T-helper 2 cell treated with Interferon-gamma antibody and Interleukin-4, amounts not matched to agents 100 ng/mL and 5 ng/mL, for 36 hours (primary cell): ENCODE measurements around the gene FBXL3. TPM values are rescaled to one million over a fixed set of nuclear protein-coding genes. Genes with fewer than 3 reads are reported as not detected.
"Not testable (repeated sequence)": the region's sequence is repeated elsewhere in the genome, so short reads cannot be mapped to it uniquely, and the experiment has no call there.

Experiments
- intact Hi-C: fragments of 100-400 bp; cut with micrococcal nuclease; formaldehyde crosslinking; loops from one replicate; pipeline ENCODE4 v1.15.1; 2023
- total RNA-seq: library from RNA; stranded (reverse); gene quantifications from 2 replicates; pipeline ENCODE4 v1.2.3, GENCODE V29; 2022

FBXL3 gene
- total RNA-seq, 1 donor from 2014 or later, result 42.6 TPM

GRCh38 chr13:76991796-76992547 lies 35.0 kb downstream of the FBXL3 start, which contains the start of gene CLN5:
TSS of gene CLN5 (plus strand) at chr13:76992081. CDS start at chr13:76992099, 18 bp downstream.
- intact Hi-C loops, result loop anchor here (1.0 to 10.0 kb wide), 9 partner anchors 12 to 1665 kb away; partner anchors contain the start of genes FBXL3, KCTD12, SLAIN1 and UCHL3

GRCh38 chr13:76991432-76991795 lies 35.5 kb downstream of the FBXL3 start:
- intact Hi-C loops, result loop anchor here (1.0 to 10.0 kb wide), 7 partner anchors 11 to 1664 kb away; partner anchors contain the start of genes KCTD12 and UCHL3

DNA sequence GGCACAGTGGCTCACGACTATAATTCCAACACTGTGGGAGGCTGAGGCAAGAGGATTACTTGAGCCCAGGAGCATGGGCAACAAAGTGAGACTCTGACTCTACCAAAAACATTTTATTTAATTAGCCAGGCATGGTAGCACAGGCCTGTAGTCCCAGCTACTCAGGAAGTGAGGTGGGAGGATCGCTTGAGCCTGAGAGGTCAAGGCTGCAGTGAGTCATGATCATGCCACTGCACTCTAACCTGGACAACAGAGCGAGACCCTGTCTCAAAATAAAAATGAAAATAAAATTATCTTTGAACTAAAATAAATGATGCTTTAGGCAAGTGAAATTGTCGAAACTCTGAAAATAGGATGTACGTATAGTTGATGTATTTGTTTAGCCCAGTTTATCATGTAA lies 43.3 kb downstream of the FBXL3 start:
- intact Hi-C loops, result no loop called here

DNA sequence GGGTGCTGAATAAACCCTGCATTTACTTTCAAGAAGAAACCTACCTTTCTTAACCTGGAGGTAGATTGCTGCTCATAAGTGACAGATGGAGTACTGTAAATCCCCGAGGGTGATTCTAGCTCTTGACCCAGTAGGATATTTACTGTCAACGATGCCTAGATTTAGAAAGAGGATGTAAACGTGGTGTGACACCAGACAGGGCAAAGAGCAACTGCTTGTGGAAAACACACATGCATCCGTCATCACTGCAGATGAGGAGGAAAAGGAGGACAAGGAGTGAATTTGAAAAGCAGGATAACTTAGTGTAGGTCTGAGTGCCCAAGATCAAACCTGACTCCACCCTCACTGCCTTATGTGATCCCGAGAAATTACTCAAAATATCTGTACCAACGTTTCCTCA lies 44.9 kb downstream of the FBXL3 start:
- intact Hi-C loops, result no loop called here

DNA sequence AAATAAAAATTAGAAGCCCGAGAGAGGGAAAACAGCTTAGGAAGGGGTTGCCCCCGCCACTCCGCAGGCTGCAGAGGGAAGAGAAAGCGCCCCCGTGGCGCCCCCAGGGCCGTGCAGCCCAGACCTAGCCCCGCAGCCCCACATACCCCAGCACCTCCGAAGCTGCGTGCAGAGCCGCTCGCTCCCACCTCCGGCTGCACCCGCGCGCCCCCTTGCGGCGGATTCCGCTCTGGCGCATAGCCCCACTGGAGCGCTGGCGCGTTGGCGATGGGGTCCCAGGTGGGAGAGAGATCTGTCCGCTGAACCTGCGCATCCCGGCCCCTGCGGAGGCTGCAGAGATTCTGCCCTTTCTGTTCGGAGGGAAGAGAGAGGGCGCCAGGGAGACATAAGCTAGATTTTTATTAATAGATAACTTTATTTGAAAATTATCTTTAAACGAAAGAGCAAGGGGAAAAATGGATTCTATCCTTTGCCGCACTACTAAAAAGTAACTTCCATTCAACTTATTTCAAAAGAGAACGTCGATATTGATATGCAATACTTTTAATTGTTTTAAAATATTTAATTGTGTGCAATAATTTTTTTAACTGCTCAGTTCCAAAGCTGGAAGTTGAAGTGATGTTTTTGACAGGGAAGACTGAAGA lies 46.8 kb downstream of the FBXL3 start:
- intact Hi-C loops, result loop anchor here (1.0 kb wide), 2 partner anchors 11 to 158 kb away; no protein-coding TSS in a partner anchor

DNA sequence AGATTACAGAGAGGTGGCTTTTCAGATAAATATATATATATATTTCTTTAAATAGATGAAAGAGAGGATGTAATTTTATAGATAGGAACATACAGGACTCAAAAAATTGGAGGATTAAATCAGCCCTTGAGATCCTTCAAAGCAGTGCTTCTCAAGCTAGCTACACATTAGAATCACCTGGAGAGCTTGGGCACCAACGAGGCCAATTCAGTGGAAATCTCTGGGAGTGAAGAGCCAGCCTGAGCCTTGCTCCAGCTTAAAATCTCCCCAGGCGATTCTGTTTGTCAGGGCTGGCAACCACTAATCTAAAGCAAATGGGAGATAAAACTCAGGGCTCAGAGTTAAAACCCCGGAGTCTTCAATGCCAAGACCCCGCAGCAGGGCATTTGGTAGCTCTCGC lies 50.0 kb downstream of the FBXL3 start:
- intact Hi-C loops, result loop anchor here (5.0 kb wide), 1 partner anchor 1100 kb away; no protein-coding TSS in a partner anchor

DNA sequence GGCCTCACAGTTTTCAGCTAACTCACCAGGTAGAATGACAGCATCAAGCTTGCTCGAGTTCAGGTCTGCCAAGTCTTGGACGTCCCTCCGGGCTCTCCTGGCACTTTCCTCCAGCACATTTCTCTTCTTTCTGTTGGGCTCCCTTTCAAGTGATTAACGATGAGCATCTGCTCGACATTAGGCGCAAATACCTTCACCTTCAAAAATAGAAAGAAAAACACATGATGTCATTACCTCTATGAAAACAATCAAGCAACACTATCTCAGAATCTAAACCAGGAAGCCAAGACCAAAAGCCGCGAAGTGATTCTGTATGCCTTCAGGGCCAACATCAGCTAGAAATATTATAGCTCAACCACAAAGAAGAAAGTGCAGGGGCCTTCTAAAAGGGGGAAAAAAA lies 50.5 kb downstream of the FBXL3 start:
- intact Hi-C loops, result loop anchor here (5.0 kb wide), 1 partner anchor 1099 kb away; no protein-coding TSS in a partner anchor

- intact Hi-C loops, result loop anchor here (5.0 kb wide), 1 partner anchor 1099 kb away; no protein-coding TSS in a partner anchor
These were observed 51.1 kb downstream of the FBXL3 start for GRCh38 chr13:76975863-76976262.

DNA sequence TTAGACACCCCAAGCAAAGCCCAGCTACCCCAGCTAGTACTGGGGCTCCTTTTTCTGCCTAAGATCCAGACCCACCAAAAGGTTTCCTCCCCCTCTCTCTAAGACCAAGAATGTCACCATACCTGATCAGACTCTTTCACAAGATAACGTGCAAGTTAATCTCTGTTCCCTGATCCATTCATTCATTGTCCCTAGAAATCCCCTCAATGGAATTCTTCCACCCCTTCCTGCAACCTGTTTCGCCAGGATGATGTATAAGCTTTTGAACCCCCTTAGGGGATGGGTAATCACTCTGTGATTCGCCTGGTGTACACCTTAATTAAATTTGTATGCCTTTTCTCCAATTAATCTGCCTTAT lies 52.4 kb downstream of the FBXL3 start:
- intact Hi-C loops, result no loop called here

GRCh38 chr13:76973920-76974617 lies 52.9 kb downstream of the FBXL3 start:
- intact Hi-C loops, result no loop called here

GRCh38 chr13:76971851-76972829 lies 54.8 kb downstream of the FBXL3 start:
- intact Hi-C loops, result no loop called here

DNA sequence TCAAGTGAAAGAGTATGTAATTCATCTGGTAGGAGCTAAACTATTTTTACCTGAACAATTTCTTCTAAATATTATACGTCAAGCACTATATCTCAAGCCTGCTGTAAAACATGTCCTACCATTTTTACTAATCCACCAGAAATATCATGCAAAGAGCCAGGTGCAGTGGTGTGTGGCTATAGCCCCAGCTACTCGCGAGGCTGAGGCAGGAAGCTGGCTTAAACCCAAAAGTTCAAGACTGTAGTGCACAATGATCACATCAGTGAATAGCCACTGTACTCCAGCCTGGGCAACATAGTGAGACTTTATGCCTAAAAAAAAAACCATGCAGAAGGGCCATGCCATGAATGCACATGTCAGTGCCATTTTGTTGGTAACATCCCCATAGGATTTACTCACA lies 55.7 kb downstream of the FBXL3 start:
- intact Hi-C loops, result no loop called here

DNA sequence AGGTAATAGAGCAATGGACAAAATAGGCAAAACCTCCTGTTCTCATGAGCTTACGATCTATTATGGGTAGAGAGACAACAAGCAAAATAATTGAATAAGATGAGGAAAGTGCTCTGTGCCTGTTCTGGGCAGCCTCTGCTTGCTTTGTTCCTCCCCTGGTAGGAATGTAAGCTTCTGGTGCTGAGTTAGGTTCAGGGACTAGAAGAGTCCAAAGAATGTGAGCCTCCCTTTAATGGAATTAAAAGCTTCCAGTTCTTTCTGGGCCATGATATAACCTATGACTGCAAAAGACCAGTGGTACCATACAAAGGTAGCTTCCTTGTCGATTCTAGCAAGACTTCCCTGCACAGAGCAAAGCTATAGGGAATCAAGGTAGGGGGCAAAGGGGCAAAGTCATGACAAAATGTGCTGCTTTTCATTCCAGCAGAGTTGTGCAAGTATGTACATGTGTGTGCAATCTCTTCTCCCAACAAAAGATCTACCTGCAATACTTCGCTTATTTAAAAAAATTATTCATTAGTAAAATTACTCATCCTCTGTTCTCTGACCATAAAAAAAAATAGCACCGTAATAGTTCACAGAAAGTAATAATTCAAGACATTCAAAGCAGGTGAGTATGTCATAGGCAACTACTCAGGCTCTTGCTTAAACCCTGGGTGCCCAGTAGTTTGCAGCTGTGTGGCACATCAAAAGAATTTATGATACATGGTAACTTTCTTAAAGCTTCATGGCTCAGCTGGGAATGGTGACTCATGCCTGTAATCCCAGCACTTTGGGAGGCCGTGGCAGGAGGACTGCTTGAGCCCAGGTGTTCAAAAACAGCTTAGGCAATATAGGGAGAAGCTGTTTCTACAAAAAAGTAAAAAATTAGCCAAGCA lies 57.2 kb downstream of the FBXL3 start:
- intact Hi-C loops, result no loop called here

DNA sequence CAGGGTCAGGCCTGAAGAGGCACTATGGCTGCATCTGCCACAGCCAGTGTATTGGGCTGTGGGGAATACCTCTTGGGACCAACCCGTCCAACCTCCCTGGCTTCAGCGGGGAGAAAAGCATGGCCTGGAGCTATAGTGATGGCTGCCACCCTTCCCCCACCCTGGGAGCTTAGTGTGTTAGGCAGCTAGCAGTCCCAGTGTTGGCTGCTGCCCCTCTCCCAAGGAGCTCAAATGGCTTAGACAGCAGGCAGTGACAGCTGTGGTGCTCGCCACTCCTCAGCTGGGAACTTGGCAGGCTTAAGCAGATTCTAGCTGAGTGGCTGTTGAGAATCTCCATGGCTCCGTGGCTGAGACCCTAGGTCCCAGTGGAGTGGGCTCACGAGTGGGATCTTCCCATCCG lies 58.9 kb downstream of the FBXL3 start:
- intact Hi-C loops, result no loop called here

DNA sequence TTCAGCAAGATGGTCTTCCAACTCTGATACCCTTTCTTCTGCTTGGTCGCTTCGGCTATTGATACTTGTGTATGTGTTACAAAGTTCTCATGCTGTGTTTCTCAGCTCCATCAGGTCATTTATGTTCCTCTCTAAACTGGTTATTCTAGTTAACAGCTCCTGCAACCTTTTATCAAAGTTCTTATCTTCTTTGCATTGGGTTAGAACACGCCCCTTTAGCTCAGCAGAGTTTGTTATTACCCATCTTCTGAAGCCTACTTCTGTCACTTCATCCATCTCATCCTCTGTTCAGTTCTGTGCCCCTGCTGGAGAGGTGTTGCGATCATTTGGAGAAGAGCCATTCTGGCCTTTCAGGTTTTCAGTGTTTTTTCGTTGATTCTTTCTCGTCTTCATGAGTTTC lies 59.9 kb downstream of the FBXL3 start:
- intact Hi-C loops, result no loop called here

GRCh38 chr13:76965759-76966421 lies 61.1 kb downstream of the FBXL3 start:
- intact Hi-C loops, result no loop called here

GRCh38 chr13:76959734-76960133 lies 67.2 kb downstream of the FBXL3 start:
- intact Hi-C loops, result not testable (repeated sequence)

DNA sequence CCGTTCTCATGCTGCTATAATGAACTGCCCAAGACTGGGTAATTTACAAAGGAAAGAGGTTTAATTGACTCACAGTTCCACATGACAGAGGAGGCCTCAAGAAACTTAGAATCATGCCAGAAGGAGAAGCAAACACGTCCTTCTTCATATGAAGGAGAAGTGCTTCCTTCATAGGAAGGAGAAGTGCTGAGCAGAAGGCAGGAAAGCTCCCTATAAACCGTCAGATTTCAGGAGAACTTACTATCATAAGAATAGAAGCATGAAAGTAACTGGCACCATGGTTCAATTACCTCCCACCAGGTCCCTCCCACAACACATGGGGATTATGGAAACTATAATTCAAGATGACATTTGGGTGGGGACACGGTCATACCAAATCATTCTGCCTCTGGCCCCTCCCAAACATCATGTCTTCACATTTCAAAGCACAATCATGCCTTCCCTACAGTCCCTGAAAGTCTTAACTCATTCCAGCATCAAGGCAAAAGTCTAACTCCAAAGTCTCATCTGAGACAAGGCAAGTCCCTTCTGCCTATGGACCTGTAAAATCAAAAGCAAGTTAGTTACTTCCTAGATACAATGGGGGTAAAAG lies 68.0 kb downstream of the FBXL3 start:
- intact Hi-C loops, result no loop called here

DNA sequence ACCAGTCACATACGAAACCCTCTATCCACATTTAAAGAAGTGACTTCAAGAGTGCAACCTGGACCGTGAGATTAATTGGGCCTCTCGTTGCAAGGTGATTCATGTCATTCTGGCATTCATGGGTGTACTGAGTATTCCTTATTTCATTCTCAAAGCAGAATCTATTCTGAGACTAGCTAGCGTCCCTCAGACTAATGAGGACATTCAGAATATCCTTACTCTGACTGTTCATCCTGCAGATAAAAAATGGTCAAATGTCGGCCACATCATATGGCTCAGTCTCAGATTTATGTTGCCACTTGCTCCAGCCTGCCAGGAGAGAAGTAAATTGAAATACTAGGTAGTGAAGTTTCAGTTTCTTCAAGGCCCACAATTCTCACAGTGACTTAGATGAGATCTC lies 71.3 kb downstream of the FBXL3 start:
- intact Hi-C loops, result no loop called here
